Hematopoietic multipotent progenitor cell treated with erythropoietin and hydrocortisone succinate and interleukin-3 and kit ligand, for 15 days (in vitro differentiated cells): ENCODE measurements around the gene ADAM23.
"Not testable (repeated sequence)": the region's sequence is repeated elsewhere in the genome, so short reads cannot be mapped to it uniquely, and the experiment has no call there.

Experiments used
- DNase-seq: peaks from one replicate; pipeline ENCODE4 v3.0.0-alpha.2; 2015; ENCODE audit warnings: low spot score

Gene ADAM23, protein sequence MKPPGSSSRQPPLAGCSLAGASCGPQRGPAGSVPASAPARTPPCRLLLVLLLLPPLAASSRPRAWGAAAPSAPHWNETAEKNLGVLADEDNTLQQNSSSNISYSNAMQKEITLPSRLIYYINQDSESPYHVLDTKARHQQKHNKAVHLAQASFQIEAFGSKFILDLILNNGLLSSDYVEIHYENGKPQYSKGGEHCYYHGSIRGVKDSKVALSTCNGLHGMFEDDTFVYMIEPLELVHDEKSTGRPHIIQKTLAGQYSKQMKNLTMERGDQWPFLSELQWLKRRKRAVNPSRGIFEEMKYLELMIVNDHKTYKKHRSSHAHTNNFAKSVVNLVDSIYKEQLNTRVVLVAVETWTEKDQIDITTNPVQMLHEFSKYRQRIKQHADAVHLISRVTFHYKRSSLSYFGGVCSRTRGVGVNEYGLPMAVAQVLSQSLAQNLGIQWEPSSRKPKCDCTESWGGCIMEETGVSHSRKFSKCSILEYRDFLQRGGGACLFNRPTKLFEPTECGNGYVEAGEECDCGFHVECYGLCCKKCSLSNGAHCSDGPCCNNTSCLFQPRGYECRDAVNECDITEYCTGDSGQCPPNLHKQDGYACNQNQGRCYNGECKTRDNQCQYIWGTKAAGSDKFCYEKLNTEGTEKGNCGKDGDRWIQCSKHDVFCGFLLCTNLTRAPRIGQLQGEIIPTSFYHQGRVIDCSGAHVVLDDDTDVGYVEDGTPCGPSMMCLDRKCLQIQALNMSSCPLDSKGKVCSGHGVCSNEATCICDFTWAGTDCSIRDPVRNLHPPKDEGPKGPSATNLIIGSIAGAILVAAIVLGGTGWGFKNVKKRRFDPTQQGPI

DNA sequence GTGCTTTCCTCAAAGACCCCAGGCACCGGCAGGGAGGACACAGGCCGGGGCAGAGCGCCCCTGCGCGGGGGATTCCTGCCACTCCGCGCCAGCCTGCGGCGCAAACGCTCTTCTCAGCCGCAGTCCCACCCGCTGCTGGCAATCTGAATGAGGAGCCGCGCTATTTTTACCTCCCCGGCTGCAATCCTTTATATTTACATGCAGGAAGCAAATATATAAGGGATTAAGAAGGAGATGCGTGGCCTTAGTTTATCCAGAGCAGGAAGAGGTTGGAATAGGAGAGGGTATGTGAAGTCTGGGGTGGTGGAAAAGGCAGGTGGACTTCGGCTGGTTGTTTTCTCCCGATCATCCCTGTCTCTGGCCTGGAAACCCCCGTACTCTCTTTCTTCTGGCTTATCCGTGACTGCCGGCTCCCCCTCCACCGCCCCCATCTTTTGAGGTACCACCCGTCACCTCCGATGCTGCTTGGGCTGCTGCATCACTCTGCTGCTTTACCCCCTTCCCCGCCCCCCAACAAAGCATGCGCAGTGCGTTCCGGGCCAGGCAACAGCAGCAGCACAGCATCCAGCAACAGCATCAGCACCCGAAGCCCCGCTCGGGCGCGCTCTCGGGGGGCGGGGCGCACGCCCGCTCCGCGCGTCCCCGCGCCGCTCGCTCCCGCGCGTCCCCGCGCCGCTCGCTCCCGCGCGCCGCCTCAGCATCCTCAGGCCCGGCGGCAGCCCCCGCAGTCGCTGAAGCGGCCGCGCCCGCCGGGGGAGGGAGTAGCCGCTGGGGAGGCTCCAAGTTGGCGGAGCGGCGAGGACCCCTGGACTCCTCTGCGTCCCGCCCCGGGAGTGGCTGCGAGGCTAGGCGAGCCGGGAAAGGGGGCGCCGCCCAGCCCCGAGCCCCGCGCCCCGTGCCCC, at the start of gene ADAM23:
Gene ADAM23, plus strand, starts transcription at position 700 of the 902 bp plus-strand sequence. CDS start 335 bp downstream, outside the sequence.
- no peak for DNase-seq

DNA sequence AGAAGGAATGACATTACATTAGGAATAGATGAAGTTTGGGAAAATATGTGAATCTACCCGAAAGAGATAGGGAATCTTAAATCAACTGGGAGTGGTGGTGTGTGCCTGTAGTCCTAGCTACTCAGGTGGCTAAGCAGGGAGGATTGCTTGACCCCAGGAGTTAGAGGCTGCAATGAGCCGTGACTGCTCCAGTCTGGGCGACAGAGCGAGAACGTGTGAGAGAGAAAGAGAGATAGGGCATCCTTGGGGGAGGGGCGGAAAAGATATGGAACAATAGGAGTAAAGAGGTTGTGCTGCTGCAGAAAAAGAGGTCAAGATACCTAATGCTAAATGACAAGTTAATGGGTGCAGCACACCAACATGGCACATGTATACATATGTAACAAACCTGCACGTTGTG, 47.1 kb upstream of the ADAM23 start:
- no peak for DNase-seq

DNA sequence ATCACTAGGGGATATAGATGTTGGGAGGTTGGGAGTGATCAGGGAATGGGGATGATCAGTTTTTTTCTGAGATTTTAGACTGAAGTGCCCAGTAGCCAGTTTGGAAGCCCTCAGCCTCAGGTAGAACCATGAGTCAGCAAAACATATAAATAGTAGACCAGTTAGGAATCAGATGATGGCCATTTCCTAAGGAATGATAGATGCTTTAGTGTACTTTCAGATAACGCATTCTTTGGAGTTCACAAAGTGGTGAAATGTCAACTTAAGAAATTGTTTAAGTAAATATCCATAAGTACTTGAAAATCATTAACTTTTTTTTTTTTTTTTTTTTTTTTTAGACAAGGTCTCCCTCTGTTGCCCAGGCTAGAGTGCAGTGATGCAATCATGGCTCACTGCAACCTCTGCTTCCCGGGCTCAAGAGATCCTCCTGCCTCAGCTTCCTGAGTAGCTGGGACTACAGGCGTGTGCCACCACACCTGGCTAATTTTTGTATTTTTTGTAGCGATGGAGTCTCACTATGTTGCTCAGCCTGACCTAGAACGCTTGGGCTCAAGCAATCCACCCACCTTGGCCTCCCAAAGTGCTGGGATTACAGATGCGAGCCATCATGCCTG, 40.3 kb upstream of the ADAM23 start:
- not testable (repeated sequence) for DNase-seq

DNA sequence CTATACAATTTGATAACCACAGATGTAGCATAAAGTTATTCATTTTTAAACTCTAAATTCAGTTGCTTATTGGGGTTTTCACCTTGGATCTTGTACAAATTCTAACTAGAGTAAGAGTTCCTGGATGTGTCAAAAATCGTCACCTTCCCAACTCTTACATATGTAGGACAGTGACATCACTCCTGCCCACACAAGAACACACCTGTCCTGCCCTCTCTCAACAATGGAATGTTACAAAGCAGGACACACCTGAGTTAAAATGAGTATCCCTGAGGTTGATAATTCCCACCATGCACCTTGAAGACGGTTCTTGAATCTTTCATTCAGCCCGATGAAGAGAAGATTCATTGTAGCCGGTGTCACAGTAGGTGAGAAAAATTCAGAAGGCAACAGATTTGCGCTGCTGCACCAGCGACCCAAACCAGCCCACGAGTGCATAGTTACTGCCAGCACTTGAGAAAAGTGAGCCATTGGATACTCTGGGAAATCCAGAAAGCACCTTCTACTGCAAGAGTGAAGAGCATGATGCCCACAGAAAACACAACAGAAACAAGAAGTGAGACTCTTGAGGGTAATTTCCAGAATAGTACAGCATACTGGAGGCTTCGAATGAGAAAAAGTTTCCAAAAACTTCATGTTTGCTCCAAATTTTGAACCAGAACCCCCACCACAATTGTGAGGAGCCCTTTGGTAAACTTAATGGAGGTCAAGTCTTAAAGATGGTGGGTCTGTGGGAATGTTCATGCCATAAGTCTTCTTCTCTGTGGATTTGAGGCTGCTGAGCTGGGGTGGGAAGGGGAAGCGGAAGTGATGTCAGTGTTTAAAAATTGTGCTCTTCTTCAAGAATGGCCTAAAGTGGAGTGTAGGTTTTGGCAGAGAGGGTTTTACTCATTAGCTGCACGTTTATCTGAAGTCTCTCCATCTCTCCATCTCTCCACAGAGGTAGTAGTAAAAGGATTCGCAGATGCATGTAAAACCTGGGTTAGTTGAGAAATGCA, 34.7 kb upstream of the ADAM23 start:
- DNase-seq, result no peak

DNA sequence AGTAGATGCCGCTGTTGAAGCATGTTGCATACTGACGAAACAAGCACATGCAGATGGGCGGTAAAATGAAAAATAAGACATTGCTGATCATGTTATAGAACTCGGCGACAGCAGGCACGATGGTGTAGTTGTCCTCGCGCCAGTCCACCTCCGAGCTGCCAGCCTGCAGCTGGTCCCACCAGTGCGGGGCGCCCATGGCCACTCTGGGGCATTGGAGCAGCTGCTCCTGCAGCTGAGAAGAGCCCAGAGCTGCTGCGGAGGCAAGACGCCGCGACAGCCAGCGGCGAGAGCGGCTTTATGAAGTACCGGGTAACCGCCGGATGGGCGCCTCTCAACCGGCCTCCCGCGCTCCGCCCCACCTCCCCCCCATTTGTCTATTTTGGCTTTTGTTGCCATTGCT, 32.6 kb upstream of the ADAM23 start:
- no peak for DNase-seq

DNA sequence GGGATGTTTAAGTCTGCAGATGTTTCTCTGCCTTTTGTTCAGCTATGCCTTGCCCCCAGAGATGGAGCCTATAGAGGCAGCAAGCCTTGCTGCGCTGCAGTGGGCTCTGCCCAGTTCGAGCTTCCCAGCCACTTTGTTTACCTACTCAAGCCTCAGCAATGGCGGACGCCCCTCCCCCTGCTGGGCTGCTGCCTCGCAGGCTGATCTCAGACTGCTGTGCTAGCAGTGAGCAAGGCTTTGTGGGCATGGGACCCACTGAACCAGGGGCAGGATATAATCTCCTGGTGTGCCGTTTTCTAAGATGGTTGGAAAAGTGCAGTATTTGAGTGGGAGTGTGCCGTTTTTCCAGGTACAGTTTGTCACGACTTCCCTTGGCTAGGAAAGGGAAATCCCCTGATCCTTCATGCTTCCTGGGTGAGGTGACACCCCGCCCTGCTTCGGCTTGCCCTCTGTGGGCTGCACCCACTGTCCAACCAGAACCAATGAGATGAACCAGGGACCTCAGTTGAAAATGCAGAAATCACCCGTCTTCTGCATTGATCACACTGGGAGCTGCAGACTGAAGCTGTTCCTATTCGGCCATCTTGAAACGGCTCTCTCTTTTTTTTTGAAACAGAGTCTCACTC, 27.6 kb upstream of the ADAM23 start:
- no peak for DNase-seq

DNA sequence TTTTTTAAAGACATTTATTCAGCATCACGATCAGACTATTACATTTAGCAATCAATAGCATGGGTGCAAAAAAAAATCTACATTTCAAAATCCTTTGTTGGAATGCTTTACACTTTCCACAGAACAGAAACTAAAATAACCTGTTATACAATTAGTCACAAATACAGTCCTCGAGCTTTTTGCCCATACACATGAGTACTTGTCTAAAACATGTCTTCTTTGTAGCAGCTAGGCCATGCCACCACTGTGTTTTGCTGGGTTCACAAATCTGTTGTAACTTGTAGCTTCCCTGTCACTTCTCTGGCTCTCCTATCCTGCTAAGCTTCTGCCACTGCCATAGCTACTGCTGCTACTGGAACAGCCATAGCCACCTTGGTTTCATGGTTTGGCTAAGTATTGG, 24.4 kb upstream of the ADAM23 start:
- no peak for DNase-seq

DNA sequence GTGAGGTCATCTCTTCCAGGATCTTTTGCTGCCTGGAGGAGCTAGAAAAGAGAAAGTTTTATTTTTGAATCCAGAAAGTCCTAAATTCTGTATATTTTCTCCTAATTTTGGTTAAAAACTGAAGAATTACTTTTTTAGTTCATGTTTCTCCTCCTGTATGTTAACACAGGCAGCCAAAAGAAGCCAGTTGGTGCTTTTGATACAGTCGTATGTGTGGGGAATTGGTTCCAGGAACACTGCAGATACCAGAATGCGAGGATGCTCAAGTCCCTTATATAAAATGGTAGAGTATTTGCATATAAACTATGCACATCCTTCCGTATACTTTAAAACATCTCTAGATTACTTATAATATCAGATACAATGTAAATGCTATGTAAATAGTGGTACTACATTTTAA, 22.6 kb upstream of the ADAM23 start:
- no peak for DNase-seq

DNA sequence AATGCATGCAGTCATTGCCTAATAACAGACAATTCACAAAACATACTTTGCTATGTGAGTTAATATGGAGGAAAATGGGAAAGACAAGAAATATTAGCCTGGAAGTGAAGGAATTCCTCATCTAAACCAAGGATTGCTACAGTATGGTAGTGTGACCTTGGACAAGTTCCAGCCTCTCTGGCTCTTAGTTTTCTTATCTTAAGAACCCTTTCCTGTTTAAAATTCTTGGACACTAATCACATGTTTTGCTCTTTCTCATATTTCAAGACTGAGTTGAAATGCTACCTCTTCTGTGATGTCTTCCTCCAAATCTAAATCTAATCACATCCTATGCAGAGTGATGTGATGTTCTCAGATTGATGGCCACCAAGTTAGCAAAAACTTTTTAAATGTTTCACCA, 20.8 kb upstream of the ADAM23 start:
- no peak for DNase-seq

DNA sequence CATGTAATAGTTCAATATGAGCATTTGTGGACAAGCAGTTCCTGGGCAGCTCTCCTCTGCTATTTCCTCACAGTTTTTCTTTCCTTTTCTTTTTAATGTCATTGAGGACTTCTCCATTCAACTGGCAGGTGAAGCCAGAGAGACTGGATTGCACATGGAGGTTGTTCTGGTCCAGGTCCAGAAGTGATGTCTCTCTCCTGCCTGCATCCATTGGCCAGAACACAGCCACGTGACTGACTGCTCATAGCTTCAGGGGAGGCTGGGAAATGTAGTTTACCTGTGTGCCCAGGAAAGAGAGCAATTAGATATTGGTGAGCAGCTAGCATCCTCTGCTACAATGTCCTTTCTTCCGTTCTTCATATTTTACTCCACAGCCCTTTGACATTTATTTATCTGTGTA, 20.2 kb upstream of the ADAM23 start:
- DNase-seq, result no peak

DNA sequence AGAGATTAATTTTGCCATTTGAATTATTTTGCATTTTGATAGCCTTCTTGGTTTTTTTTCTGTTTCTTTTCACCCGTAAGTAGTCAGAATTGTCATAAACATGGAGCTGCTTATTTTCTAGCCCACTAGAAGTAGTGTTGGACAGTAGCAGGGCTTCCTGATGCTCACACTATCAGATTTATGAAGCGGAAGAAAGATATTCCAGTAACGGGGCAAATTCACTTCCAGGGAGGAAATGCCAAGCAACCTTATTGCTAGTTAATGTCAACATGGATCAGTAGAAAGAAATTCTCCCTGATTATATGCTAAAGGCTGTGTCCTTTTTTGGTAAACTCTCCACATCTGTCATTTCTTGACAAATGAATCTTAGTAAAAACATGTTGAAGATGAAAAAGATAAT, 19.2 kb upstream of the ADAM23 start:
- no peak for DNase-seq

DNA sequence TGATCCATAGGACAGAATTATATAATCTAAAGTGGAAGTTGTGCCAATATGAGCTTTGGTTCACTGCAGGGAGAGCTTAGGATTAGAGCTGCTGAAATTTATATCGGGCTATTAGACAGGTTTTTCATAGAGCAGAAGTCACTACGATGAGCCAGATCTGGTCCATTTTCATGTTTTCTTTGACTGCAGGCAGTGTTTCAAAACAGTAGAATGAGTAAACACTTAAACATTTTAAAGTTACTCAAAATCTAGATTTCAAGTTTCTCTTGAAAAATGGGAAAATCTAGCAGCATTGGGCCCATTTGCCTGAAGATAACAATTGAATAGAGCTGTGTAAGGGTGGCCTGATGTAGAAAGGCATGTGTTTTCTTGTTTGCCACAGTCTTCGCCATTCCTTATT, 14.5 kb upstream of the ADAM23 start:
- no peak for DNase-seq

DNA sequence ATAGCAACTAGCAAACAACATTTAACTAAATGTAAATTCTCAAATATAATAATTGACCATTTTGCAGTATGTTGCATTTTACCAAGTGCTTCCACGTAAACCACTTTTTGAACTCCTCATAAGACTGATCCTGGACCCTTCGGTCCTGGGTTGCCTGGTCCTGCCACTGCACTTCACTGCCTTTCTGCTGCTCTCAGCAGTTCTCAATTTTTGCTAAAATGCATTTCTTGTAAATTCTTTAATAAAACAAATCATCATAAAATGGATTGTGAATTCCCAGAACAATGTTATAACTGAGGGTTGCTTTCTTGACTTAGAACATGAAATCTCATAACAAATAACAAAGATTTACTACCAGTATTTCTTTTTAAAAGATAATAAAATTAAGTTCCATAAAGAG, 12.9 kb upstream of the ADAM23 start:
- DNase-seq, result no peak

DNA sequence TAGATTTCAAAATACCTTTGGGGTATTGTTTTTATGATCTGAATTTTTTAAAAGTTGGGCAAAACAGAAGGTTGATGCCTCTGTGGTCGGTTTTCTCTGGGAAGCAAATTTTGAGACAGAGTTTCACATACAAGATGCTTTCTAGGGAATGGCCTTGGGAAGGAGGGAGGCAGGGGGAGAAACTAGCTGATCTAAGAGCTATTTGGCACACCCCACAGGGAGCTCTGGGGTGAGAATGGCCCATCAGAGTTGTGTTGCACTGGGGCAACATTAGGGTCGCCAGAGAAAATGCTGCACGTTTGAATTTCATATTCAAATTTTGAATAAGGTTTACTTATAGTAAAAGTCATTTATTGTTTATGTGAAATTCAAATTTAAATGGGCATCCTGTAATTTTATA, 11.9 kb upstream of the ADAM23 start:
- DNase-seq, result no peak

DNA sequence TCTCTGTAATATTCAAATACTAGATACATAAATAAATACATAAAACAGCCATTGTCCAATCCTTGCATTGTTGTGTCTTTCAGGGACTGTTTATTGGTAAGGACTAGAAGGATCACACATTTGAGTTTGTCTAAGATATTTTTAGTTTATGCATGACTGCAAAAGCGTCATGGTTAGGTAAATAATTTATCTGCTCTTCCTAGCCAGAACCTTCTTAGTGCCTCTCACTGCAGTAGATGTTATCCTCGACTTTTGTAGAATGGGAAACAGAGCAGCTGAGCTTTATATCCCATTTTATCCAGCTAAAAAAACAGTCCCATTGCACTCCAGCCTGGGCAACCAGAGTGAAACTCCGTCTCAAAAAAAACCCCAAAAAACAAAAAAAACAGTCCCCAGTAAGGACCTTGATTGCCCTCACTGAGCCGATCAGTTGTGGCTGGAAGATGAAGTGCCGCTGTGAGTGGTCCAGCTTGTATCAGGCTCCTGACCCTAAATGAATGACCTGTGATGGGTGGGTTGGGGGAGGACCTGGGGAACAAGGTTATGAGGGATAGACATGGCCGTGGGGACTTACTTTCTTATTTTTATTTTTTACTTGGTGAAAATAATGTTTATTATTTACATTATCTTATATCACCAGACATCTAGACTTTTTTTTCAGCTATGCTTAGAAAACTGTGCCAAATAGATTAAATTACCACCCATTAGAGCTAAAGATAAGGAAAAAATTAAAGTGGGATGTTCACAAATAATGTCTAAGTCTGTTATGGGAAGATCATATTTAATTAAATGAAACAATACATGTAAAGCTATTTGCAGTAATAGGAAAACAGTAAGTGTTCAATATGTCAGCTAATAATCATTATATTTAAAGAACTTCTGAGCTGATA, 10.9 kb upstream of the ADAM23 start:
- DNase-seq, result no peak

DNA sequence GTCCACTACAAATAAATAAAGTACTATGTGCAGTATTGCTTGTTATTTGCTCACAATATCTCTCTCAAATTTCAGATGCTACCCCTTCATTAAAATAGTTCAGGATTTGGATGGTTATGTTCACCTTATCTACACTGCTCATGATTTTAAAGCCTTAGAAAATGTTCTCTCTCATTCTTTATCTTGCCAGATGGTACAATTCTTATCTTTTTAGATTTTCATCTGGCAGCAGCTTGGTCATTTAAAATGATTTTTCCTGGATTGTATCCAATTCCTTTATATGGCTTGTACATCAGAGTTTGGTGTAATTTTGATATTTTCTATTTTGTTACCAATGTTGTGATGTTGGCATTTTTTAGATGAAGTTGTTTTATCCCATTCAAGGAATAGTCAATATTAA, 10.1 kb upstream of the ADAM23 start:
- DNase-seq, result no peak

DNA sequence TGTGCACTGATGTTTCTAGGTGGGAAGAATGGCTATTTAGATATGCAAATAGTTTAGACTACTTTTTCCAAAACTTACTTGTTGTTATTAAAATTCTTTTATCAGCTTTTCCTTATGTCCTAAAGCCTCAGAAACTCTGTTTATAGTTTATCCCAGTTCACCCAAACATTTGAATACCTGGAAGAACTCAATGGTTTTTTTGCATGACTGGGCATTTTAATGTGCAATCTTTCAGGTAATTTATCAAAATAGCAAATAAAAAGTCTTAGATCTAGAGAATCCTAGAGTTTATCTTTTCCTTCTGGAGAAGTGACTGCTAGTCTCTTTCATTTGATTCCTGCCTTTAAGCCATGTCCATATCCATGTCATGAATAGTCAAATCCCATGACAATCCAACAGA, 9.6 kb upstream of the ADAM23 start:
- DNase-seq, result no peak

DNA sequence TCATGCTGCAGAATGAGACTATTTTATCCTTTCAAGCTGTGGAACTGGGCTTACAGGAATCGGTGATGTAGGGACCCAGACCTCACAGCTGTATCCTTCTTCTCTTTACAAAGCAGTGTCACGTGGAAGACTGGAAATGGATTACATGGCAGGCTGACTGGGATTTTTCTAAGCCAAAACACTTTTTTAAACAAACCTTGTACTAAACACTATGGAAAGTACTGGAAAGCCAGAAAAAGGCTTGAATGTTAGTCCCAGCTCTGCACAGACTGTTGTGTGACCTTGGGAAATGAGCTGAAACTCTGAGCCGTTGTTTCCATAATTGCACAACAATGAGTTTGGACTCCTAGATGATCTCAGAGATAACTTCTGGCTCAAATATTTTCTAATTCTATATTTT, 7.6 kb upstream of the ADAM23 start:
- no peak for DNase-seq

DNA sequence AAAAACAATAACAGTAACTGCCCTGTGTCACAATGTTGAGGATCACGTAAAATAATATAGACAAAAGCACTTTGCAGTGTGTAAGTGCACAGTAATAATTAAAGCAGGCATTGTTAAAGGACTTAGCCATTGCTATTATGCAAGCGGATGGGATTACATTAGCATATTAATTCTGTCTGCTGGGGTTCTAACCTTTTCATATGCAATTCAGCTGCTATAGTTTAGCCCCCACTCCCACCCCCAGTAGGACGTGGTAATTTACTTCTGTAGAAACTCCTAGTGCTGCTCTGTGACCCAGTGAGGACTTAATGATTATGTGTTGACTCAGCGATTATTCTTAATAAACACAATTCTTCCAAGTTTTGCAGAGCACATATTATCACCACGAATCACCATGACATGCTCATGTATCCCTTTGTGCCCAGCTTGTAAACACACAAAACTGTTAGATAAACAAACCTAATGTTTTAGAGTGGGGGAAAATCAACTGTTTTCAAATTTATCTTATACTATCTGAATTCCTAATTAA, 5.1 kb upstream of the ADAM23 start:
- no peak for DNase-seq
